PFSK-1 (cell line): ENCODE data around the gene FAM24B.

Experiments used
- FOXP2 ChIP-seq: optimal IDR thresholded peaks from 2 replicates; pipeline ENCODE3; 2011; ENCODE audit warnings: borderline replicate concordance, control low read depth, inconsistent platforms; ENCODE audit not compliant: insufficient read depth; ENCODE audit errors: extremely low read length, extremely low read depth
- POLR2AphosphoS5 ChIP-seq: IDR thresholded peaks from 2 replicates; pipeline ENCODE4 v1.6.1; 2012; ENCODE audit warnings: low read depth, mild to moderate bottlenecking, control low read depth, low read length, moderate library complexity
- REST ChIP-seq, 2 experiments: IDR thresholded peaks; 2 replicates each; pipeline versions ENCODE4 v1.6.1 to v1.8.0; 2011 to 2012; ENCODE audit warnings: low read depth in 2 of 2, low read length in 2 of 2, control low read depth in 1 of 2, inconsistent platforms in 1 of 2, mild to moderate bottlenecking in 1 of 2, moderate library complexity in 1 of 2; ENCODE audit not compliant: insufficient read depth in 1 of 2
- SIN3A ChIP-seq: IDR thresholded peaks from 2 replicates; pipeline ENCODE4 v1.6.1; 2012; ENCODE audit warnings: mild to moderate bottlenecking, low read length, moderate library complexity, borderline replicate concordance; ENCODE audit not compliant: insufficient read depth
- TAF1 ChIP-seq: IDR thresholded peaks from 2 replicates; pipeline ENCODE4 v1.6.1; 2012; ENCODE audit warnings: low read length, control low read depth, borderline replicate concordance; ENCODE audit not compliant: insufficient read depth

The FAM24B gene

GRCh38 chr10:122821808-122822207, 57.6 kb downstream of the FAM24B start:
- TF ChIP-seq SIN3A (no peak), FOXP2 (no peak), POLR2AphosphoS5 (no peak), TAF1 (no peak), REST (IDR thresholded peaks at IDR 0.05; ENCODE audit: insufficient read depth in 1 of 2, low read depth in 2 of 2, low read length in 2 of 2) (no peak)

- TF ChIP-seq REST (IDR thresholded peaks at IDR 0.05; ENCODE audit: insufficient read depth in 1 of 2, low read depth in 2 of 2, low read length in 2 of 2) (no peak), FOXP2 (no peak)
Measured at GRCh38 chr10:122815458-122815857, 63.9 kb downstream of the FAM24B start.

- no peak for TF ChIP-seq POLR2AphosphoS5
- TF ChIP-seq TAF1, result no peak
- no peak for TF ChIP-seq SIN3A
- no peak for TF ChIP-seq REST (IDR thresholded peaks at IDR 0.05; ENCODE audit: insufficient read depth in 1 of 2, low read depth in 2 of 2, low read length in 2 of 2)
- TF ChIP-seq FOXP2, result no peak
Measured at GRCh38 chr10:122814493-122814892, 64.9 kb downstream of the FAM24B start.

GRCh38 chr10:122812751-122813150, 66.6 kb downstream of the FAM24B start:
- TF ChIP-seq TAF1 (no peak), POLR2AphosphoS5 (no peak), FOXP2 (no peak), REST (IDR thresholded peaks at IDR 0.05; ENCODE audit: insufficient read depth in 1 of 2, low read depth in 2 of 2, low read length in 2 of 2) (no peak), SIN3A (no peak)

GRCh38 chr10:122802282-122802681, 77.1 kb downstream of the FAM24B start:
- TF ChIP-seq REST (IDR thresholded peaks at IDR 0.05; ENCODE audit: insufficient read depth in 1 of 2, low read depth in 2 of 2, low read length in 2 of 2) (no peak), POLR2AphosphoS5 (no peak), TAF1 (no peak), SIN3A (no peak), FOXP2 (no peak)
